IPS DF 4.7 (cell line): ENCODE results near the gene GJE1.
"Not testable (repeated sequence)": the region's sequence is repeated elsewhere in the genome, so short reads cannot be mapped to it uniquely, and the experiment has no call there.

ENCODE experiments used
- DNase-seq: peaks from one replicate; pipeline ENCODE4 v3.0.0-alpha.2; 2013; ENCODE audit warnings: low spot score; ENCODE audit errors: extremely low read depth

The GJE1 gene

GRCh38 chr6:142132625-142133024, at the start of gene GJE1:
Gene GJE1 (plus strand): TSS chr6:142132925. CDS start chr6:142133159, 234 bp downstream.
- no peak for DNase-seq

- no peak for DNase-seq
Measured at GRCh38 chr6:142087950-142088857, 44.5 kb upstream of the GJE1 start.

- no peak for DNase-seq
Measured at GRCh38 chr6:142088858-142089216, 43.9 kb upstream of the GJE1 start.

GRCh38 chr6:142104820-142105219, 27.9 kb upstream of the GJE1 start:
- not testable (repeated sequence) for DNase-seq

GRCh38 chr6:142110820-142111219, 21.9 kb upstream of the GJE1 start:
- DNase-seq: not testable (repeated sequence)

GRCh38 chr6:142112451-142113061, 20.2 kb upstream of the GJE1 start:
- peak; percentile 49 for DNase-seq

- no peak for DNase-seq
Measured at GRCh38 chr6:142117366-142117765, 15.4 kb upstream of the GJE1 start.

GRCh38 chr6:142118328-142118727, 14.4 kb upstream of the GJE1 start:
- DNase-seq: no peak

GRCh38 chr6:142118925-142119324, 13.8 kb upstream of the GJE1 start:
- no peak for DNase-seq

- no peak for DNase-seq
Measured at GRCh38 chr6:142121342-142121741, 11.4 kb upstream of the GJE1 start.

GRCh38 chr6:142130814-142131213, 1.9 kb upstream of the GJE1 start:
- DNase-seq: no peak

GRCh38 chr6:142138876-142139275, 6.2 kb downstream of the GJE1 start:
- DNase-seq: no peak

- DNase-seq: not testable (repeated sequence)
Measured at GRCh38 chr6:142141531-142141930, 8.8 kb downstream of the GJE1 start.

- peak; percentile 99 for DNase-seq
Measured at GRCh38 chr6:142146828-142147662, 14.3 kb downstream of the GJE1 start, which contains the start of the genes NMBR and VTA1. Gene NMBR (minus strand): TSS chr6:142147122. CDS start chr6:142088658, 58,464 bp downstream. Gene VTA1 (plus strand): TSS chr6:142147263. CDS start chr6:142147288, 25 bp downstream.

- no peak for DNase-seq
Measured at GRCh38 chr6:142152746-142153145, 20.0 kb downstream of the GJE1 start.

- DNase-seq: no peak
Measured at GRCh38 chr6:142153196-142153595, 20.5 kb downstream of the GJE1 start.

GRCh38 chr6:142154336-142154735, 21.6 kb downstream of the GJE1 start:
- DNase-seq: no peak

GRCh38 chr6:142155091-142155490, 22.4 kb downstream of the GJE1 start:
- no peak for DNase-seq

- no peak for DNase-seq
Measured at GRCh38 chr6:142155895-142156757, 23.4 kb downstream of the GJE1 start.

GRCh38 chr6:142156758-142157068, 24.0 kb downstream of the GJE1 start:
- DNase-seq: not testable (repeated sequence)

GRCh38 chr6:142162780-142163179, 30.1 kb downstream of the GJE1 start:
- no peak for DNase-seq
